ENCODE measurements around the gene REPS1.

DNA sequence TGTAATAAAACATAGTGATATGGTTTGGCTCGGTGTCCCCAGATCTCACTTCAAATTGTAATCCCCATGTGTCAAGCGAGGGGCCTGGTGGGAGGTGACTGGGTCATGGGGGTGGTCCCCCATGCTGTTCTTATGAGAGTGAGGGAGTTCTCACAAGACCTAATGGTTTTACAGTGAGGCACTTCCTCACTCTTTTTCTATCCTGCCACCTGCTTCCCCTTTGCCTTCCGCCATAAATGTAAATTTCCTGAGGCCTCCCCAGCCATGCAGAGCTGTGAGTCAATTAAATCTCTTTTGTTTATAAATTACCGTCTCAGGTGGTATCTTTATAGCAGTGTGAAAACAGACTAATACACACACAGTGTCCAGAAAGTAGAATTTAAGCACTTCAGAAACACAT, 78.5 kb downstream of the REPS1 start:
- TF ChIP-seq, protein P1, sequence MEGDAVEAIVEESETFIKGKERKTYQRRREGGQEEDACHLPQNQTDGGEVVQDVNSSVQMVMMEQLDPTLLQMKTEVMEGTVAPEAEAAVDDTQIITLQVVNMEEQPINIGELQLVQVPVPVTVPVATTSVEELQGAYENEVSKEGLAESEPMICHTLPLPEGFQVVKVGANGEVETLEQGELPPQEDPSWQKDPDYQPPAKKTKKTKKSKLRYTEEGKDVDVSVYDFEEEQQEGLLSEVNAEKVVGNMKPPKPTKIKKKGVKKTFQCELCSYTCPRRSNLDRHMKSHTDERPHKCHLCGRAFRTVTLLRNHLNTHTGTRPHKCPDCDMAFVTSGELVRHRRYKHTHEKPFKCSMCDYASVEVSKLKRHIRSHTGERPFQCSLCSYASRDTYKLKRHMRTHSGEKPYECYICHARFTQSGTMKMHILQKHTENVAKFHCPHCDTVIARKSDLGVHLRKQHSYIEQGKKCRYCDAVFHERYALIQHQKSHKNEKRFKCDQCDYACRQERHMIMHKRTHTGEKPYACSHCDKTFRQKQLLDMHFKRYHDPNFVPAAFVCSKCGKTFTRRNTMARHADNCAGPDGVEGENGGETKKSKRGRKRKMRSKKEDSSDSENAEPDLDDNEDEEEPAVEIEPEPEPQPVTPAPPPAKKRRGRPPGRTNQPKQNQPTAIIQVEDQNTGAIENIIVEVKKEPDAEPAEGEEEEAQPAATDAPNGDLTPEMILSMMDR (IDR thresholded peaks at IDR 0.05), result no peak
- no peak for TF ChIP-seq POLR2A (IDR thresholded peaks at IDR 0.05)
- TF ChIP-seq POLR2AphosphoS5 (IDR thresholded peaks at IDR 0.05), result no peak
- no peak for TF ChIP-seq EP300 (IDR thresholded peaks at IDR 0.05)
